Thoracic aorta (tissue), 2 donors: ENCODE data around the gene BRD4. TPM values are rescaled to one million over a fixed set of nuclear protein-coding genes. Genes with fewer than 3 reads are reported as not detected.

ENCODE experiments used
- ATAC-seq: fragments of 150-250 bp; one replicate; pipeline ENCODE4 v1.8.0; 2017; ENCODE audit warnings: low read depth; ENCODE audit not compliant: insufficient number of reproducible peaks, low FRiP score
- DNase-seq: peaks from one replicate; pipeline ENCODE4 v3.0.0-alpha.2; 2020; ENCODE audit warnings: low spot score
- H3K27ac ChIP-seq, 2 donors: fragments of 200-600 bp; sonication (generic); 1 replicate in 1 of 2; 2 replicates in 1 of 2; pipeline ENCODE4 v1.5.1; 2016; ENCODE audit warnings: mild to moderate bottlenecking in 2 of 2, moderate library complexity in 2 of 2
- H3K27me3 ChIP-seq: fragments of 200-600 bp; sonication (generic); replicated peaks from 2 replicates; pipeline ENCODE4 v1.6.0; 2016; ENCODE audit warnings: mild to moderate bottlenecking; ENCODE audit not compliant: insufficient read depth
- H3K36me3 ChIP-seq: fragments of 200-600 bp; sonication (generic); one replicate; pipeline ENCODE4 v1.5.1; 2016
- H3K4me1 ChIP-seq, 2 donors: fragments of 200-600 bp; sonication (generic); 1 replicate in 1 of 2; 2 replicates in 1 of 2; pipeline versions ENCODE4 v1.5.1 to v1.6.0; 2016; ENCODE audit warnings: low read depth in 2 of 2, mild to moderate bottlenecking in 1 of 2; ENCODE audit not compliant: control insufficient read depth in 1 of 2
- H3K4me3 ChIP-seq: fragments of 200-600 bp; sonication (generic); 2 replicates; pipeline ENCODE4 v1.5.1; 2016; ENCODE audit warnings: mild to moderate bottlenecking
- H3K9me3 ChIP-seq: fragments of 200-600 bp; sonication (generic); 2 replicates; pipeline ENCODE4 v1.5.1; 2016
- CTCF ChIP-seq: fragments of 200-600 bp; sonication (generic); IDR thresholded peaks from one replicate; pipeline ENCODE4 v1.5.1; 2019; ENCODE audit warnings: antibody characterized with exemption
- total RNA-seq, 2 donors: library from RNA; depleted of rRNA; stranded (reverse); fragments of >200 nt; gene quantifications; one replicate each; pipeline versions ENCODE4 v1.1.0 to v1.2.3, GENCODE V29; 2016

BRD4 gene
- total RNA-seq, 2 donors from 2014 or later: 49.0 to 70.9 TPM

DNA sequence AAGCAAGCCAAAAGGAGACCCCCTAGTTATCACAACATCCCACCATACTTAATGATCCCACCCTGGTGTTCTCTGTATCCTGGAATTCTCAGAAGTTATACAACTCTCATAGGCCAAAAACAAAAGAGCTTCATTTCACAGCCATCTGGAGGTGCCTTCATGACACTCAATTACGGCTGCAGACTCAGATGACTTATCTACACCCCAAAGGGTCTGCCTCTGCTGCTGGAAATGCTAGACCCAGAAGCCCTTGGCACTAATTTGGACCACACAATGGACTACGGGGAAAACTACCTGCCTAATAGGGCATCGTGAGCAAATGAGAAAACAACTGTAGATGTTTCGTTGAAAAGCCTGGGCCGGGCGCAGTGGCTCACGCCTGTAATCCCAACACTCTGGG lies 40.2 kb downstream of the BRD4 start:
- no peak overlapping the region for H3K27ac ChIP-seq
- no peak for DNase-seq
- TF ChIP-seq CTCF: no peak
- ATAC-seq: no peak
- no peaks in the 10 kb centered on the region for H3K36me3 ChIP-seq
- no peaks in the 10 kb centered on the region for H3K27me3 ChIP-seq
- H3K4me1 ChIP-seq: peaks cover 75 to 98% of the 10 kb centered on the region in 2 donors
- no peak overlapping the region for H3K4me3 ChIP-seq
- H3K9me3 ChIP-seq: no peaks in the 10 kb centered on the region

DNA sequence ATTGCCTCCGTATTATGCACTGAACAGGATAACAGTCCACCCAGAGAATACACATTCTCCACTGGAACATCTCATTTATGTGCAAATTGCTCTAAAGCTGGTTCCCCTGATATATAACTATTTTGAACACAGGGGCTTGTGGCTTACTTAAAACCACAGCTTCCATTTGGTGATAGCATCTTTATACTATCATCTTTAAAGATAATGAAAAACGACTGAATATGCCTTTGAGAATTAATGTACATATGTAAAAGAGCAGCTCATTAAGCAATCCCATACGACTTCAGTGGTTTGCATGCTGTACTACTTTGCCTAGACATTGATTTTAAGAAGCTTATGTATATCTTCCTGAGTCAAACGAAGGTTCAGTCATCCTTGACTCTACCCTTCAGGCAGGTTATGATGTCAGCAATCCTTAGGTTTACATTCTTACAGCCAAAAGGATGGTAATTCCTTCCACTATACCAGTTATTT lies 40.8 kb downstream of the BRD4 start:
- ATAC-seq (no peak), DNase-seq (no peak)
- no peak overlapping the region for H3K27ac ChIP-seq
- no peaks in the 10 kb centered on the region for H3K27me3 ChIP-seq
- H3K36me3 ChIP-seq: no peaks in the 10 kb centered on the region
- no peak overlapping the region for H3K4me3 ChIP-seq
- no peak for TF ChIP-seq CTCF
- no peaks in the 10 kb centered on the region for H3K9me3 ChIP-seq
- H3K4me1 ChIP-seq: peaks cover 75 to 97% of the 10 kb centered on the region in 2 donors

- no peak for TF ChIP-seq CTCF
- H3K9me3 ChIP-seq: no peaks in the 10 kb centered on the region
- no peaks in the 10 kb centered on the region for H3K36me3 ChIP-seq
- ATAC-seq: no peak
- H3K4me1 ChIP-seq: peaks cover 77 to 97% of the 10 kb centered on the region in 2 donors
- DNase-seq: no peak
- H3K27ac ChIP-seq: no peak overlapping the region
- no peaks in the 10 kb centered on the region for H3K27me3 ChIP-seq
- H3K4me3 ChIP-seq: no peak overlapping the region
Measured at GRCh38 chr19:15291089-15291488, 41.2 kb downstream of the BRD4 start.

- no peak overlapping the region for H3K4me3 ChIP-seq
- no peaks in the 10 kb centered on the region for H3K36me3 ChIP-seq
- no peaks in the 10 kb centered on the region for H3K27me3 ChIP-seq
- H3K4me1 ChIP-seq: peaks cover 80 to 97% of the 10 kb centered on the region in 2 donors
- H3K9me3 ChIP-seq: no peaks in the 10 kb centered on the region
- ATAC-seq (no peak), DNase-seq (no peak)
- H3K27ac ChIP-seq: no peak overlapping the region
- TF ChIP-seq CTCF: no peak
Measured at GRCh38 chr19:15290166-15290565, 42.2 kb downstream of the BRD4 start.

DNA sequence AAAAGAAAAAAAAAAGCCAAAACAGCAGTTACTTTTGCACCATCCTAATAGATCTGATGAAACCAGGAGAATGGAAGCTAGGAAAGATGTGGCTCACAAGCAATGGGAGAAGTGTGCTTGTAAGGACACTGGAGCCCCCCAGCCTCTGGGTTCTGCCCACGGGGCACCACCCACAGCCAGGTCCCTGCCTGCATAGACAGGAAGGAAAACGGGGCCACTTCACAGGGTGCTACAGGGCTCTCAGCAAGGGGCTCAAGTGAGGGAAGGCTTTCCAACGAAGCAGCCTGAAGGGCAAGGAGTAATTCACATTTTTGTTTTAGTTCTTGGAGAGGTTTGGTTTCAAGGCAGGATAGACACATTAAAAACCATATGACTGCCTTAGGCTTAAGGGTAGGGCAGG lies 42.7 kb downstream of the BRD4 start:
- TF ChIP-seq CTCF: no peak
- peaks cover 80 to 97% of the 10 kb centered on the region in 2 donors for H3K4me1 ChIP-seq
- no peaks in the 10 kb centered on the region for H3K27me3 ChIP-seq
- ATAC-seq (no peak), DNase-seq (no peak)
- no peaks in the 10 kb centered on the region for H3K36me3 ChIP-seq
- H3K4me3 ChIP-seq: no peak overlapping the region
- H3K9me3 ChIP-seq: no peaks in the 10 kb centered on the region
- H3K27ac ChIP-seq: no peak overlapping the region
